SK-N-SH (cell line): ENCODE results near the gene FAM240B.

ENCODE experiments used
- CTCF ChIP-seq: fragments of 200-600 bp; sonication (generic); IDR thresholded peaks from 2 replicates; pipeline ENCODE4 v1.6.1; 2017; ENCODE audit warnings: antibody characterized with exemption, mild to moderate bottlenecking, moderate library complexity
- EP300 ChIP-seq, 2 experiments: IDR thresholded peaks; 2 replicates each; pipeline versions ENCODE4 v1.4.0 to v1.6.1; 2012; ENCODE audit warnings: borderline replicate concordance in 1 of 2, low read depth in 1 of 2, low read length in 1 of 2
- FOXJ3 ChIP-seq: sonication (generic); formaldehyde crosslinking; IDR thresholded peaks from 2 replicates; pipeline ENCODE4 v1.5.1; 2020; ENCODE audit warnings: mild to moderate bottlenecking, missing genetic modification reagents
- NFIC ChIP-seq: IDR thresholded peaks from 2 replicates; pipeline ENCODE4 v1.4.0; 2012; ENCODE audit warnings: borderline replicate concordance
- POLR2AphosphoS5 ChIP-seq: IDR thresholded peaks from 2 replicates; pipeline ENCODE4 v1.6.1; 2012; ENCODE audit warnings: low read depth, low read length
- RCOR1 ChIP-seq: fragments of 150-350 bp; IDR thresholded peaks from 2 replicates; pipeline ENCODE4 v1.6.1; 2017; ENCODE audit warnings: antibody characterized with exemption, low read length
- RFX5 ChIP-seq: IDR thresholded peaks from 2 replicates; pipeline ENCODE4 v1.6.1; 2012; ENCODE audit warnings: mild to moderate bottlenecking, improper control_type of control experiment, low read length
- TCF12 ChIP-seq: IDR thresholded peaks from 2 replicates; pipeline ENCODE4 v1.4.0; 2012
- USF1 ChIP-seq: IDR thresholded peaks from 2 replicates; pipeline ENCODE4 v1.4.0; 2012; ENCODE audit warnings: low read depth, borderline replicate concordance

- TF ChIP-seq CTCF (no peak), USF1 (no peak), EP300 (IDR thresholded peaks at IDR 0.05; ENCODE audit: borderline replicate concordance in 1 of 2, low read depth in 1 of 2, low read length in 1 of 2) (no peak), RFX5 (no peak), FOXJ3 (CRISPR knock-in tag) (no peak), NFIC (no peak), TCF12 (no peak), RCOR1 (no peak), POLR2AphosphoS5 (no peak)
Observed at GRCh38 chr9:38677660-38678303, 42.2 kb downstream of the FAM240B start.
